ENCODE data around the gene ZNF24. TPM values are rescaled to one million over a fixed set of nuclear protein-coding genes. Genes with fewer than 3 reads are reported as not detected.
A peak's percentile ranks its signal among the peaks of the same experiment; 100 is the strongest.

The ZNF24 gene
- total and polyA plus RNA-seq, 2 experiments from 2014 or later, result 52.4 to 75.2 TPM

DNA sequence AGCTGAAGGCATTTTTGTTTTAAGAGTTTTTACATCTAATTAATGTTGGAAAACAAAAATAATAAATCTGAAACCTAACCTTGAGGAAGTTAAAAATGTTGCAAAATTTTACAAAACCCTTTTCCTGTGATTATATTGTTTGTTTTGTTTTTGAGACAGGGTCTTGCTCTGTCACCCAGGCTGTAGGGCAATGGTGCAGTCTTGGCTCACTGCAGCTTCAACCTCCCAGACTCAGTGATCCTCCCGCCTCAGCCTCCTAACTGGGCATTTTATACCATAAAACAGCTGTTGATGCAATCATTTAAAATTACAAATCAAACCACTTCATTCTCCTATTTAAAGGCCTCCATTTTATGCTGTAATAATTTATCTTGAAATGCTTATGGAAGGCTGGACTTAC is 1.7 kb upstream of the ZNF24 start:
- Histone ChIP-seq H4K20me1 (replicated peaks; ENCODE audit: insufficient read depth) (peaks cover 26% of the 10 kb centered on the region), H3K9me2 (ENCODE audit: insufficient read depth) (no peaks in the 10 kb centered on the region), H3K4me1 (ENCODE audit: insufficient read depth) (peaks cover 15% of the 10 kb centered on the region), H3F3A (replicated peaks; ENCODE audit: low read depth) (no peaks in the 10 kb centered on the region), H3K4me3 (no peak overlapping the region), H3K79me2 (replicated peaks; ENCODE audit: insufficient read depth) (peaks cover 32% of the 10 kb centered on the region), H3K4me2 (no peak overlapping the region), H3K36me3 (ENCODE audit: insufficient read depth) (no peaks in the 10 kb centered on the region), H3K27ac (ENCODE audit: low read depth) (no peak overlapping the region), H2AFZ (peak overlapping the region; percentile 53; the same call in 1 of the 2 replicates), H3K27me3 (ENCODE audit: insufficient read depth) (no peaks in the 10 kb centered on the region)
- 0 out of 3 replicates have a peak, but pooled peaks cover 2% of the 10 kb centered on the region for H3K36me3 Mint-ChIP-seq (ENCODE audit: low read depth)
- no peaks in the 10 kb centered on the region; the same call in 2 of the 3 replicates for H3K9me3 Mint-ChIP-seq
- no peak overlapping the region for H3K27ac Mint-ChIP-seq
- peaks cover 17% of the 10 kb centered on the region for H3K4me1 Mint-ChIP-seq
- no peak for ATAC-seq
- TF ChIP-seq ZNF331 (CRISPR knock-in tag; IDR thresholded peaks at IDR 0.05; ENCODE audit: low read depth) (no peak), POLR2AphosphoS5 (IDR thresholded peaks at IDR 0.05; ENCODE audit: low read depth) (no peak), CREB1 (CRISPR knock-in tag; IDR thresholded peaks at IDR 0.05; ENCODE audit: low read depth) (no peak), ZNF462 (CRISPR knock-in tag; IDR thresholded peaks at IDR 0.05) (no peak), STAT1 (IDR thresholded peaks at IDR 0.05; ENCODE audit: unreplicated experiment) (no peak), JUNB (IDR thresholded peaks at IDR 0.05; ENCODE audit: unreplicated experiment) (no peak), EZH2phosphoT487 (IDR thresholded peaks at IDR 0.05; ENCODE audit: unreplicated experiment) (no peak), NANOG (IDR thresholded peaks at IDR 0.05; ENCODE audit: borderline replicate concordance) (no peak), CTCF (conservative IDR thresholded peaks at IDR 0.05; ENCODE audit: low read depth in 2 of 2) (no peak), ZNF114 (CRISPR knock-in tag; IDR thresholded peaks at IDR 0.05) (no peak), EZH2 (IDR thresholded peaks at IDR 0.05; ENCODE audit: low read depth, unreplicated experiment) (no peak)
- TF ChIP-seq, protein P1, sequence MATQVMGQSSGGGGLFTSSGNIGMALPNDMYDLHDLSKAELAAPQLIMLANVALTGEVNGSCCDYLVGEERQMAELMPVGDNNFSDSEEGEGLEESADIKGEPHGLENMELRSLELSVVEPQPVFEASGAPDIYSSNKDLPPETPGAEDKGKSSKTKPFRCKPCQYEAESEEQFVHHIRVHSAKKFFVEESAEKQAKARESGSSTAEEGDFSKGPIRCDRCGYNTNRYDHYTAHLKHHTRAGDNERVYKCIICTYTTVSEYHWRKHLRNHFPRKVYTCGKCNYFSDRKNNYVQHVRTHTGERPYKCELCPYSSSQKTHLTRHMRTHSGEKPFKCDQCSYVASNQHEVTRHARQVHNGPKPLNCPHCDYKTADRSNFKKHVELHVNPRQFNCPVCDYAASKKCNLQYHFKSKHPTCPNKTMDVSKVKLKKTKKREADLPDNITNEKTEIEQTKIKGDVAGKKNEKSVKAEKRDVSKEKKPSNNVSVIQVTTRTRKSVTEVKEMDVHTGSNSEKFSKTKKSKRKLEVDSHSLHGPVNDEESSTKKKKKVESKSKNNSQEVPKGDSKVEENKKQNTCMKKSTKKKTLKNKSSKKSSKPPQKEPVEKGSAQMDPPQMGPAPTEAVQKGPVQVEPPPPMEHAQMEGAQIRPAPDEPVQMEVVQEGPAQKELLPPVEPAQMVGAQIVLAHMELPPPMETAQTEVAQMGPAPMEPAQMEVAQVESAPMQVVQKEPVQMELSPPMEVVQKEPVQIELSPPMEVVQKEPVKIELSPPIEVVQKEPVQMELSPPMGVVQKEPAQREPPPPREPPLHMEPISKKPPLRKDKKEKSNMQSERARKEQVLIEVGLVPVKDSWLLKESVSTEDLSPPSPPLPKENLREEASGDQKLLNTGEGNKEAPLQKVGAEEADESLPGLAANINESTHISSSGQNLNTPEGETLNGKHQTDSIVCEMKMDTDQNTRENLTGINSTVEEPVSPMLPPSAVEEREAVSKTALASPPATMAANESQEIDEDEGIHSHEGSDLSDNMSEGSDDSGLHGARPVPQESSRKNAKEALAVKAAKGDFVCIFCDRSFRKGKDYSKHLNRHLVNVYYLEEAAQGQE (IDR thresholded peaks at IDR 0.05; ENCODE audit: unreplicated experiment), result no peak
- no peak overlapping the region for H3K4me3 Mint-ChIP-seq
- no peak for DNase-seq (ENCODE audit: low spot score)
- H3K27me3 Mint-ChIP-seq (ENCODE audit: insufficient read depth, low read depth, poor library complexity), result peaks cover 14% of the 10 kb centered on the region
